ENCODE results near the gene SEMA5B.

- no peak for TF ChIP-seq ZNF274 (IDR thresholded peaks at IDR 0.05; ENCODE audit: low read depth, low read length)
- no peak for TF ChIP-seq YY1 (IDR thresholded peaks at IDR 0.05; ENCODE audit: insufficient read depth, insufficient read length)
These were observed 37.4 kb upstream of the SEMA5B start for GRCh38 chr3:123064914-123065313.

All from NT2/D1 (cell line).